OCI-M1 (cell line): ENCODE results near the gene ZNF22.

ENCODE experiments used
- DNase-seq: peaks from one replicate; lab custom pipeline; 2025; lab: John Stamatoyannopoulos, UW

Gene ZNF22

GRCh38 chr10:44977287-44978212, 23.2 kb upstream of the ZNF22 start:
- no peak for DNase-seq

GRCh38 chr10:44978213-44978569, 22.5 kb upstream of the ZNF22 start:
- DNase-seq = no peak

- DNase-seq = peak; percentile 93
Measured at GRCh38 chr10:44978570-44979280, 22.0 kb upstream of the ZNF22 start, which contains the start of gene DEPP1. Gene DEPP1, minus strand, starts transcription at chr10:44978809. Its CDS starts 779 bp downstream, at chr10:44978030.

- DNase-seq = no peak
Measured at GRCh38 chr10:44979281-44980191, 21.2 kb upstream of the ZNF22 start.

- DNase-seq = peak; percentile 34
Measured at GRCh38 chr10:44980309-44981171, 20.2 kb upstream of the ZNF22 start.

DNA sequence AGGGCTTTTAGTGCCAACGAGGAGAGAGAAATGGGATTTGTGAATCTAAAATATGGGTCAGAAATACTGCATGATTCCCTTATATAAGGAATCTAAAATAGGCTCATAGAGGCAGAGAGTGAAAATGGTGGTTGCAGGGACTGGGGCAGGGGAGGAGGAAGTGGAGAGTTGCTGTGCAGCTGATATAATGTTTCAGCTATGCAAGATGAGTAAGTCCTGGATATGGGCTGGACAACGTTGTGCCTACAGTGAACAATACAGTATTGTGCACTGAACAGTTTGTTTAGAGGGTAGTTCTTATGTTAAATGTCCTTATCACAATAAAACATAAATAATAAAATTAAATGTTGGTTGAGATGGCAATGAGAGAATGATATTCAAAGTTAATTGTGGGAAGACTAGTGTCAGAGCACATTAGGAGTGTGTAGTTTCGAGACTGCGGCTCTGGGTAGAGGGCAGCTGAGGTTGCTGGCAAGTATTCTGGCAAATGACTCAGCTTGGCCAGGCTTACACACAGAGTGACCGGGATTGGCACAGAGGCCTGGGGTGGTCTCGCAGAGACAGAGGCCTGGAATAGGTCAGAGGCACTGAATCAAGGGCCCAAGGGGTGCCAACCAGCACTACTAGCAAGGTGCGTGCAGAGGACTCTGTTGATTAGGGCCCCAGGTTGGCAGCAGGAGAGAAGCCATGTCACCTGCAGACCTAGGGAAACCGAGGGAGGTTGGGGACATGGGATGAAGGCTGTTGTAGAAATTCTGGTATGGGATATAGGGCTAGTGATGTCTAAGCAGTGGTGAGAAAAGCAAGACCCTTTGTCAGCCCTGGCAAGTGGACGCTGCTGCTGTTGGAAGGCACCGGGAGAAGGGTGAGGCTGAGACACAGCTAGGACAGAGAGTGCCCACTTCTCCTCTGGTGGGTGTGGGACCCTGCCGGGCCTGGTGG, 19.3 kb upstream of the ZNF22 start:
- peak; percentile 58 for DNase-seq

DNA sequence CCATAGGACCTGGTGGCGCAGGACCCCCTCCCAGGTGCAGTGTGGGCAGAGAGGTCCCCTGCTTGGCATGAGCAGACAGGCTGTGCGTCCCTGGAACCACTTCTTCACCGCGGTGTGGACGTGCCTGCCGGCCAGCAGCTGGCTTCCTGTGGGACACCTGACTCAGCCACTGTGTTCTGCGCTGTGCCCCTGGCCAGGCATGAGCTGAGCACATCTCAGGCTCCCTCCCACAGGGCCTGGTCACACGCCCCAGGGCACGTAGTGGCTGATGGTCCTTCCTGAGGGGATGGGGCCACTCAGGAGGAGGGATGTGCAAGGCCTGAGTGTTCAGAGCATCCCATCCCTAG, 18.6 kb upstream of the ZNF22 start:
- no peak for DNase-seq

- no peak for DNase-seq
Measured at GRCh38 chr10:44982496-44982895, 18.2 kb upstream of the ZNF22 start.

DNA sequence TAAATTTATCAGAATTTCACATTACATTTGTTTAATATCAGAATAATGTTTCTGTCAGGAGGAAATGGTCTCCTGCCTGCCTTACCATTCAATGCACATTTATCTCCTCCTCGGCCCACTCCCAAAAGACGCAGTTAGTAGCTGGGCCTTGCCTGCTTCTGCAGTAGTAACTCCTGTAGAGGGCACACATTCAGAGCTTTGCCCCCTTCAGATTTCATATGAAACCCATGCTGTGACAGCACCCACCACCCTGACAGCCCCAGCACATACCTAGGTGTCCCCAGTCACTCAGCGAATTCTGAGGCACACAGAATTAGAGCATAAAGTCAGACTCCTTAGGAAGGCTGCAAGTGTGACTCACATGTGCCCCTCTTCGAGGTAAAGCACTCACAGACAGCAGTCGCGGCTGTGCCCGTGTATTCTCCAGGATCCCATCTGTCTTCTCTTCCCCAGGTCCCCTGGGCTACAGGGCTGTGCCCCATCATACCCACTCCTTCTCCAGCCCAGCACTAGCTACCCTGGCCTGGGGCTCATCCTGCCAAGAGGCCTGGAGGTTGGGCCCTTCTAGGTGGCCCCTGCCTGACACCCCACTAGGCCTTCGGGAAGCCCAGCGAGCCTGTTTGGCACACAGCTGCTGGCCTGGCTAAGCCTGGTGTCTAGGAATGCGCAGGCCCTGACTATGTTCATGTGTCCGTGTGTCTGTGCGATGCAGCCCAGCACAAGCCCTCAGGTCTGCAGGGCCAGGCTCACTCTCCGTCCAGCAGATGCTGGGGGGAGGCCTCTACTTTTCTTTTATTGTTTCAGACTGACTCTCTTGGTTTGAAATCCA, 17.4 kb upstream of the ZNF22 start:
- no peak for DNase-seq

DNA sequence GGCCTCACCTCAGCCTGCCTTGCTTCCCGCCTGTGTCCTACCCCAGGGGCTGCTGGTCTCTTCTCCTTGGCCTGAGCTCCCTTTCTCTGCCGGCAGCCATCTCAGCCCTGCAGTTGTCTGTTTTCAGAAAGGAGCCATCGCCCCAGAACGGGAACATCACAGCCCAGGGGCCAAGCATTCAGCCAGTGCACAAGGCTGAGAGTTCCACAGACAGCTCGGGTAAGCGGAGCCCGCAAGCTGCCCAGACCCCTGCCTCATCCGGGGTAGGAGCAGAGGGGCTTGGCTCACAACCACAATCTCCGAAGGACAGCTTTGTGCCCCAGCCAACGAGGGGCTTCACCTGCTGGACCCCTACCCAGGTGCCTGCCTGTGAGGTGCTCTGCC, 16.8 kb upstream of the ZNF22 start:
- DNase-seq = no peak

- no peak for DNase-seq
Measured at GRCh38 chr10:44984671-44985101, 16.0 kb upstream of the ZNF22 start.

- DNase-seq = peak; percentile 61
Measured at GRCh38 chr10:44985175-44985681, 15.5 kb upstream of the ZNF22 start.

DNA sequence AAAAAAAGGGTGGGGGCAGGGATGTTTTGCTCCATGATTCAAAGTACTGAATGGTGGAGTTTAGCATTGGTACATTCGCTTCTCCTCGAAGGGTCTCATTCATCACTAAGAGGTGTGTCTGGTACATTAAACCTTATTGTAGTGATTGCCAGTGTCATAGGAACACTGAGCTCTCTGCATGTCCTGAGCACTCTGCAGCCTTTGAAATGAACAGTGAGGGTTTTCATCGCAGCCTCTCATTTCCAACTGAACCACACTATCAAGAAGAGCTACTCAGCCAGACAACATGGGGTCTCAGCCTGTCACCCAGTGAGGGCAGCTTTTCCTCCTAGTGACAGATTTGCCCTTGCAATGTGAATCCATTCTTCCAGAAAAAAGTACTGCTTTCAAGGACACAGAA, 14.5 kb upstream of the ZNF22 start:
- no peak for DNase-seq

DNA sequence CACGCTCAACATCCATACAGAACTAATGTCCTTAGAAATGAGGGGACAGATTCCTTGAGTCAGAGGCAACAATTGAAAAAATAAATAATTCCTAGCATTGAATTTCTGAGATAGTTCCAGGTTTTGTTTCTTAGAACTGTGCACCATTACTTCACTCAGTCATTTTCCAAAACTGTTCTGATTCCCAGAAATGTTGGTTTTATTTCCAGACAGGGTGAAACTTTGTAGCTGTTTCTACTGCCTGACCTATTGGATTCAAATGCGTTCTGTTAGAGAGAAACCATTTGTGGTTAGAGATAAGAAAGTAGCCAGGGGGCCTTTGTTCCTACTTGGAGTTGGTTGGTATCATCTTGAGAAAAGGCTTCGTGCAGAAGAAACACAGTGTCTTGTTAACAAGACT, 14.1 kb upstream of the ZNF22 start:
- peak; percentile 92 for DNase-seq

DNA sequence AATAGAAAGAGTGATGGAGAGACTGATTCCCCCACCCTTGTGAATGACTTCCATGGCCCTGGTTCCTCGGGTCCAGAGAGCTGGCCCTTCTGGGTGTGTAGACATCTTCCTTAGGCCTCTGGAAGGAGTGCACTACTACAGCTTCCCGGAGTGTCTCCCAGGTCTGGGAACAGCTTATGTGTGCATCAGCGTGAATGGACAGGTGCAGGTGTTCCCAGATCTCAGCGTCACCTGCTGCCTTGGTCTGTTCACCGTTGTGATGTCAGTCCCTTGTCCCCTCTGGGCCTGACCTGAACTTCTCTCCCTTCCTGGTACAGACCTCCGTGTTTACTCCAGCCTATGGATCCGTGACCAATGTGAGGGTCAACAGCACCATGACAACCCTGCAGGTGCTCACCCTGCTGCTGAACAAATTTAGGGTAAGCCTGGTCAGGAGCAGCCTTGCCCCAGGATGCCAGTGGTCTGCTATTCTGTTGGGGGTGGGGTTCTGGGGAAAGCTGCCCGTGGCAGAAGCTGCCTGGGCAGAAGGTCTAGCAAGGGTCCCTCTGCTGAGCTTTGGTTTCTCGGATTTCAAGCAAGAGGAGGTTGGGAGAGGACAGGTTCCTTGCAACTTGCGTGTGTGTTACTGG, 11.7 kb upstream of the ZNF22 start:
- no peak for DNase-seq

DNA sequence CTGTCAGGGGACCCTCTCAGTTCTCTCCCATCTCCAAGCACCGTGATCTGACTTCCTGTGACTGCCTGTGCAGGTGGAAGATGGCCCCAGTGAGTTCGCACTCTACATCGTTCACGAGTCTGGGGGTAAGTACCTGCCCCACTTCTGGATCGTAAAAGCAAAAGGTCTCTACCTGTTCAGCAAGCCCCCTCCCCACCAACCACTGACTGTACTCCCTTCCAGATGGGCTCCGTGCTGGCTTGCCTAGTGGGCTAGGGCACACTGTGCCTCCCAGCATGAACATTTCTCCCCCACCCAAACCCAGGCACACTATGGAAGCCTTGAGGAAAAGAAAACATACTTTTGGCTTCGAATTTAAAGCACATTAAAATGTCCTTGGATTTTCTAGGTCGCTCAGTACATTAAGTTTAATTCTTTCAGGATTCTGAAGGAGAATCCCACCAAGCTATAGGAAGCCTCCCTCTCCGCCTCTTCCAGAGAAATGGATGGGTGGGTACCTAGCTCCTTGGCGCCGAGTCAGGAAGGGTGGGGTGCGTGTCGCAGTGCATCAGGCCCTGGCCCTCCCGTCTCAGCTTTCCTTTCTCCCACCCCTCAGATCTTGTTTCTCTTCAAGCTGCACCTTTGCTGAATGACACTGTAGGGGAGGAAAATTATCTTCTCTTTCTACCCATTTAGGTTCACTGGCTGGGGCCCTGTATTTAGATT, 11.0 kb upstream of the ZNF22 start:
- no peak for DNase-seq

DNA sequence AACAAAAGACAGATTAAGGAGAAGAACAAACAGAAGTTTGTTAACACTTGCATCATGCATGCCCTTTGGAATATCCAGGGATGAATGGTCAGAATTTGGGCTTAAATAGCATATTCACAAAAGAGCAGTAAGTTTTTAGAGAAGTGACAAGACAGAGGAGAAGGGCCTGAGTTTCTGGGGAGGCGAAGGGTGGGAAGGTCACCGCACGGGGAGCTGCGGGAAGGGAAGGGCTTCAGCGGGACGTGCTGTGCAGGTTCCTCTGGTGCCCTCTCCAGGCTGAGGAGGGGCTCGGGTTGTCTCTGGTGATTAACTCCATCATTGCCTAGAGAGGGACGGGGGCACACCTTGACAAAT, 10.4 kb upstream of the ZNF22 start:
- DNase-seq = peak; percentile 83

GRCh38 chr10:44990965-44991364, 9.8 kb upstream of the ZNF22 start:
- no peak for DNase-seq
